KMS-11 (cell line): ENCODE measurements around the gene CCL22.

Experiments used
- H2AFZ ChIP-seq: fragments of 200-600 bp; sonication (generic); 2 replicates; pipeline ENCODE4 v1.6.1; 2016; ENCODE audit warnings: antibody characterized with exemption, mixed run types, low read depth
- H3K27ac ChIP-seq: fragments of 200-600 bp; sonication (generic); 2 replicates; pipeline ENCODE4 v1.6.1; 2016; ENCODE audit warnings: mild to moderate bottlenecking, mixed run types
- H3K27me3 ChIP-seq: fragments of 200-600 bp; sonication (generic); 2 replicates; pipeline ENCODE4 v1.6.1; 2017; ENCODE audit warnings: mild to moderate bottlenecking, low read depth, mixed run types, moderate library complexity; ENCODE audit not compliant: insufficient read depth
- H3K36me3 ChIP-seq: fragments of 200-600 bp; sonication (generic); 2 replicates; pipeline ENCODE4 v1.6.1; 2017; ENCODE audit warnings: mild to moderate bottlenecking, mixed run types; ENCODE audit not compliant: insufficient read depth
- H3K4me1 ChIP-seq: fragments of 200-600 bp; sonication (generic); 2 replicates; pipeline ENCODE4 v1.6.1; 2016; ENCODE audit warnings: mild to moderate bottlenecking, low read depth, mixed run types; ENCODE audit not compliant: poor library complexity, severe bottlenecking
- H3K4me2 ChIP-seq: fragments of 200-600 bp; sonication (generic); 2 replicates; pipeline ENCODE4 v1.7.0; 2016; ENCODE audit warnings: mild to moderate bottlenecking, mixed run types
- H3K4me3 ChIP-seq: fragments of 200-600 bp; sonication (generic); IDR thresholded peaks from 2 replicates; pipeline ENCODE4 v1.6.1; 2017; ENCODE audit warnings: low read depth, low read length, mixed read lengths; ENCODE audit not compliant: insufficient read depth
- H3K79me2 ChIP-seq: fragments of 200-600 bp; sonication (generic); 2 replicates; pipeline ENCODE4 v1.6.1; 2016; ENCODE audit warnings: low read depth, mixed run types; ENCODE audit not compliant: insufficient read depth
- H3K9ac ChIP-seq: fragments of 200-600 bp; sonication (generic); 2 replicates; pipeline ENCODE4 v1.6.1; 2016; ENCODE audit warnings: mild to moderate bottlenecking, mixed run types
- H4K20me1 ChIP-seq: fragments of 200-600 bp; sonication (generic); 2 replicates; pipeline ENCODE4 v1.6.1; 2016; ENCODE audit warnings: mild to moderate bottlenecking, mixed run types; ENCODE audit not compliant: insufficient read depth
- TF ChIP-seq, protein P1 (sequence below): fragments of 200-600 bp; sonication (generic); conservative IDR thresholded peaks from 2 replicates; pipeline ENCODE4 v1.6.1; 2017; ENCODE audit warnings: low read depth, mild to moderate bottlenecking, antibody characterized with exemption, low read length, moderate library complexity, mixed read lengths

Gene CCL22

DNA sequence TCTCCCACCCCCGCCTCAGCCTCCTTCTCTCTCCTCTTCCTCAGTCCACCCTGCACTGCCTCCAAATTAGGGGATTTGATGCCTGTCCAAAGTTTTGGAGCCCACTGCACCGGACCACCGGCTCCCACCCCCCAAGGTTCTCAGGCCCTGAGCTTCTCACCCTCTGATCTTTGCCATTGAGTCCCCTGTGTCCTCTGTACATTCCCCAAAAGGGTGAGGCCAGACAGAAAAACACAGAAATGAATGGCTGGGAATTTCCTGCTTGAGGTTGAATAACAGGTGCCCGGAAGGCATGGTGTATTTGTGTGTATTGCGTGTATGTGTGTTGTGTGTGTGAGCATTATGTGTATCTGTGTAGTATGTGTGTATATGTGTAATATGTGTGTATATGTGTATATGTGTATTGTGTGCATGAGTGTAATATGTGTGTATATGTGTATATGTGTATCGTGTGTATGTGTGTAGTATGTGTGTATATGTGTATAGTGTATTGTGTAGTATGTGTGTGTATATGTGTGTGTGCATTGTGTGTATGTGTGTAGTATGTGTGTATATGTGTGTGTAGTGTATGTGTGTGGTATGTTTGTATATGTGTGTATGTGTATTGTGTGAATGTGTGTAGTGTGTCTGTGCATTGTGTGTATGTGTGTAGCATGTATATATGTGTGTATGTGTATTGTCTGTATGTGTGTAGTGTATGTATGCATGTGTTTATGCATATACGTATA lies 29.9 kb downstream of the CCL22 start:
- H3K36me3 ChIP-seq = no peaks in the 10 kb centered on the region
- no peak overlapping the region for H3K9ac ChIP-seq
- H3K4me2 ChIP-seq = no peak overlapping the region
- no peak overlapping the region for H3K27ac ChIP-seq
- H3K4me3 ChIP-seq = no peak overlapping the region
- H3K27me3 ChIP-seq = no peaks in the 10 kb centered on the region
- TF ChIP-seq, protein P1, sequence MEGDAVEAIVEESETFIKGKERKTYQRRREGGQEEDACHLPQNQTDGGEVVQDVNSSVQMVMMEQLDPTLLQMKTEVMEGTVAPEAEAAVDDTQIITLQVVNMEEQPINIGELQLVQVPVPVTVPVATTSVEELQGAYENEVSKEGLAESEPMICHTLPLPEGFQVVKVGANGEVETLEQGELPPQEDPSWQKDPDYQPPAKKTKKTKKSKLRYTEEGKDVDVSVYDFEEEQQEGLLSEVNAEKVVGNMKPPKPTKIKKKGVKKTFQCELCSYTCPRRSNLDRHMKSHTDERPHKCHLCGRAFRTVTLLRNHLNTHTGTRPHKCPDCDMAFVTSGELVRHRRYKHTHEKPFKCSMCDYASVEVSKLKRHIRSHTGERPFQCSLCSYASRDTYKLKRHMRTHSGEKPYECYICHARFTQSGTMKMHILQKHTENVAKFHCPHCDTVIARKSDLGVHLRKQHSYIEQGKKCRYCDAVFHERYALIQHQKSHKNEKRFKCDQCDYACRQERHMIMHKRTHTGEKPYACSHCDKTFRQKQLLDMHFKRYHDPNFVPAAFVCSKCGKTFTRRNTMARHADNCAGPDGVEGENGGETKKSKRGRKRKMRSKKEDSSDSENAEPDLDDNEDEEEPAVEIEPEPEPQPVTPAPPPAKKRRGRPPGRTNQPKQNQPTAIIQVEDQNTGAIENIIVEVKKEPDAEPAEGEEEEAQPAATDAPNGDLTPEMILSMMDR = no peak
- H3K4me1 ChIP-seq = no peaks in the 10 kb centered on the region
- H2AFZ ChIP-seq = no peak overlapping the region
- H4K20me1 ChIP-seq = no peaks in the 10 kb centered on the region
- no peaks in the 10 kb centered on the region for H3K79me2 ChIP-seq

DNA sequence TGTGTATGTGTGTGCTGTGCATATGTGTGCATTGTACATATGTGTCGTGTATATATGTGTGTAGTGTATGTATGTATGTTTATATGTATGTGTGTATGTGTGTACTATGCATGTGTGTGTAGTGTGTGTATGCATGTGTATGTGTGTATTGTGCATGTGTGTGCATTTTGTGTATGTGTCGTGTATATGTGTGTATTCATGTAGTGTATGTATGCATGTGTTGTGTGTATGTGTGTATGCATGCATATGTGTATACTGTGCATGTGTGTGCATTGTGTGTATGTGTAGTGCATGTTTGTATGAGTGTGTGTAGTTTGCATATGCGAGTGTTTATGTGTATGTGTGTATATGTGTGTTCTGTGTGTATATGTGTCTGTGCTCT lies 30.5 kb downstream of the CCL22 start:
- no peaks in the 10 kb centered on the region for H3K36me3 ChIP-seq
- TF ChIP-seq, protein P1 = no peak
- H3K27ac ChIP-seq = no peak overlapping the region
- H3K9ac ChIP-seq = no peak overlapping the region
- no peaks in the 10 kb centered on the region for H3K79me2 ChIP-seq
- no peaks in the 10 kb centered on the region for H4K20me1 ChIP-seq
- H3K4me2 ChIP-seq = no peak overlapping the region
- no peaks in the 10 kb centered on the region for H3K27me3 ChIP-seq
- no peaks in the 10 kb centered on the region for H3K4me1 ChIP-seq
- no peak overlapping the region for H2AFZ ChIP-seq
- no peak overlapping the region for H3K4me3 ChIP-seq

DNA sequence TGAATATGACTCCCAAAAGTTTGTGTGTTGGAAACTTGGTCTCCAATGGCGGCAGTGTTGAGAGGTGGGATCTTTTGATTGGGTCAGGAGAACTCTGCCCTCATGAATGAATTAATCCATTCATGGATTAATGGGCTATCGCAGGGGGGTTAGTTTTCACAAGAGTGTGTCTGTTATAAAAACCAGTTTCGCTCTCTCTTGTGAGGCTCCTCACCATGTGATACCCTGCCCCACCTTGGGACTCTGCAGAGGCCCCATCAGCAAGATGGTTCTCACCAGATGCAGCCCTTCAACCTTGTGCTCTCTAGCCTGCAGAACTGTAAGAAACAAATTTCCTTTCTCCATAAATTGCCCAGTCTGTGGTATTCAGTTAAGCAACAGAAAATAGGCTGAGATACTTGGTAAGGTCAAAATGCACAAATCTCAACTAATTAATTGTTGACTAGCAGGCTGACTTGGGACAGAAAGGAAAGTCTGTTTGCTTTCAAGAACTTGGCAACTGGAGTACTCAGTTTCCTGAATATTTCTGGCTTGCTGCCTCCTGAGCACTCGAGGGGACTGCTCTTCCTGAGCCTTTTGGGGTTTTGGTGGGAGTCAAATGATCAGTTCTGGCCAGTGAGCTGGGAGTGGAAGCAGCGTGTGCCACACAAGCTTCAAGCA lies 32.2 kb downstream of the CCL22 start:
- Histone ChIP-seq H3K27me3 (no peaks in the 10 kb centered on the region), H3K4me1 (no peaks in the 10 kb centered on the region), H3K4me2 (no peak overlapping the region), H3K79me2 (no peaks in the 10 kb centered on the region), H3K9ac (no peak overlapping the region), H3K36me3 (no peaks in the 10 kb centered on the region), H4K20me1 (no peaks in the 10 kb centered on the region), H2AFZ (no peak overlapping the region), H3K27ac (no peak overlapping the region), H3K4me3 (no peak overlapping the region)
- TF ChIP-seq, protein P1 = no peak

DNA sequence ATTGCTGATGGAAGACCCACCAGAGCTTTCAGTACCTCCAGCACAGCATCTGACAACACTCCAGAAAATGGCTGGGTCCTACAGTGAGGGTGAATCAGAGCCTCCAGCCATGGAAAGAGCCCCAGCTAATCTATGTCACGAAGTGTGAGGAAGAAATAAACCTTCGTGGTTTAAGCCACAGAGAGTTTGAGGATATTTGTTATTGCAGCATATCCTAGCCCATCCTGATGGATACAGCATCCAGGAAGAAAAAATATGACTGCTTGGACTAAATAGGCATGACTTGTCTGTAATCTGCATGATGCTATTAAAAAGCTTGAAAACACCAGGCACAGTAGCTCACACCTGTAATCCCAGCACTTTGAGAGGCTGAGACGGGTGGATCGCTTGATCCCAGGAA lies 32.7 kb downstream of the CCL22 start:
- H3K4me3 ChIP-seq = no peak overlapping the region
- H3K4me2 ChIP-seq = no peak overlapping the region
- no peaks in the 10 kb centered on the region for H3K27me3 ChIP-seq
- no peaks in the 10 kb centered on the region for H3K4me1 ChIP-seq
- H3K79me2 ChIP-seq = no peaks in the 10 kb centered on the region
- TF ChIP-seq, protein P1 = no peak
- H3K9ac ChIP-seq = no peak overlapping the region
- H4K20me1 ChIP-seq = no peaks in the 10 kb centered on the region
- H3K27ac ChIP-seq = no peak overlapping the region
- H2AFZ ChIP-seq = no peak overlapping the region
- no peaks in the 10 kb centered on the region for H3K36me3 ChIP-seq
